Heart left ventricle (tissue), 16 donors: Measurements from ENCODE around the gene UPK3A. TPM values are rescaled to one million over a fixed set of nuclear protein-coding genes. Genes with fewer than 3 reads are reported as not detected.

Source experiments
- ATAC-seq, 4 donors: fragments of 200-7000 bp; cut with Tn5 transposase; one replicate each; pipeline ENCODE4 v1.9.1; 2020 to 2022; ENCODE audit warnings: moderate library complexity in 4 of 4, mild to moderate bottlenecking in 3 of 4, moderate number of reproducible peaks in 1 of 4
- DNase-seq, 5 donors: peaks; one replicate each; pipeline ENCODE4 v3.0.0-alpha.2; 2020
- H3K27ac ChIP-seq, 12 donors: fragments of 200-600 bp; sonication (generic) in 4 of 12; one replicate each; pipeline versions ENCODE4 v1.5.0 to v1.8.0; 2016 to 2022; ENCODE audit warnings: mild to moderate bottlenecking in 2 of 12
- H3K27me3 ChIP-seq, 9 donors: fragments of 200-600 bp; sonication (generic) in 2 of 9; one replicate each; pipeline versions ENCODE4 v1.5.1 to v1.8.0; 2016 to 2022; ENCODE audit warnings: mild to moderate bottlenecking in 3 of 9
- H3K36me3 ChIP-seq, 9 donors: fragments of 200-600 bp; sonication (generic) in 2 of 9; one replicate each; pipeline versions ENCODE4 v1.5.0 to v1.8.0; 2018 to 2022; ENCODE audit warnings: mild to moderate bottlenecking in 2 of 9
- H3K4me1 ChIP-seq, 12 donors: fragments of 200-600 bp; sonication (generic) in 4 of 12; one replicate each; pipeline versions ENCODE4 v1.5.0 to v1.8.0; 2016 to 2022; ENCODE audit warnings: mild to moderate bottlenecking in 3 of 12
- H3K4me3 ChIP-seq, 12 donors: fragments of 200-600 bp; sonication (generic) in 4 of 12; one replicate each; pipeline versions ENCODE4 v1.5.0 to v1.8.0; 2017 to 2022; ENCODE audit warnings: mild to moderate bottlenecking in 9 of 12, moderate library complexity in 4 of 12
- H3K9me3 ChIP-seq, 12 donors: fragments of 200-600 bp; sonication (generic) in 4 of 12; one replicate each; pipeline versions ENCODE4 v1.5.0 to v1.8.0; 2016 to 2022; ENCODE audit warnings: mild to moderate bottlenecking in 1 of 12
- CTCF ChIP-seq, 12 donors: fragments of 200-600 bp; sonication (generic) in 4 of 12; IDR thresholded peaks; one replicate each; pipeline versions ENCODE4 v1.5.0 to v1.8.0; 2018 to 2022; ENCODE audit warnings: antibody characterized with exemption in 12 of 12, mild to moderate bottlenecking in 5 of 12
- POLR2A ChIP-seq, 2 donors: fragments of 450-650 bp; IDR thresholded peaks; one replicate each; pipeline ENCODE4 v1.6.1; 2017; ENCODE audit warnings: antibody characterized with exemption in 2 of 2, mild to moderate bottlenecking in 2 of 2, moderate library complexity in 2 of 2
- WGBS, 4 donors: extraction: QIAGEN DNeasy Blood & Tissue Kit in 2 of 4; methylation state at CpG; one replicate each; pipeline versions ENCODE4 v1.1.5 to v1.1.7; 2013 to 2018; 5-methylcytosine and 5-hydroxymethylcytosine counted together
- intact Hi-C, 10 donors: fragments of 100-400 bp; cut with DNase I; formaldehyde crosslinking; loops; one replicate each; pipeline versions ENCODE4 v1.11.1 to v1.14.2; 2022
- polyA plus RNA-seq, 2 donors: library from polyadenylated mRNA; stranded (reverse); fragments of 200-250 nt; gene quantifications; one replicate each; pipeline ENCODE4 v1.2.3, GENCODE V29; 2013
- total RNA-seq, 9 donors: library from RNA; depleted of rRNA in 2 of 9; stranded (reverse); fragments of >200 nt in 2 of 9; fragmentation: NEBNext Ultra II Directional in 3 of 9; extraction: Animal tissue kit (Norgen Biotek cat#: 25700) in 3 of 9; gene quantifications; one replicate each; pipeline versions ENCODE4 v1.1.0 to v1.2.4, GENCODE V29; 2016 to 2023
- donor health status: ischemic (EF 13 %, LVEDD 7.1; RV severe dilation, severe dysfunction).
- donor health status: healthy with polysubstance abuse.
- donor health status: DM: no; HTN: yes; CAD: no.
- donor health status: DM: no; HTN: no; CAD: no.
- donor health status: ischemic (EF 25% LVEDD 6.9; RV normal size, moderate dysfunction).
- donor health status: ischemic (EF 25% LVEDD 5.7; RV mildly dilated, moderate dysfunction).
- donor health status: healthy.
- donor health status: DM: yes; HTN: yes; CAD: no.
- donor health status: ischemic (EF 35%, LVEDD 5.7; RV mildly dilated, moderate dysfunction).
- donor health status: nonischemic (EF 11% LVEDD 7.7; RV severe dilation, severe dysfunction).
- donor health status: DM: yes; HTN: yes; CAD: no.
- donor health status: PGD.
- donor health status: ischemic (EF 29% LVEDD 5.4; RV normal size, mild dysfunction).
- donor health status: nonischemic (EF 23%, LVEDD 6.1; RV moderate dilation, normal function).

The UPK3A gene
- total and polyA plus RNA-seq, 11 donors = 0.15 to 0.45 (median 0.34) TPM; not detected in 8

GRCh38 chr22:45248832-45249561 lies 35.8 kb upstream of the UPK3A start:
- DNase-seq (peak in 1 of 5 donors; percentile 15), ATAC-seq (no peak)
- intact Hi-C loops = loop anchor here in 1 of 10 donors (10.0 kb wide), 1 partner anchor 84 kb away; the partner anchor contains the start of gene NUP50
- peaks cover 0 to 6% (median 0%) of the 10 kb centered on the region in 12 donors for H3K4me1 ChIP-seq
- no peak for TF ChIP-seq POLR2A (IDR thresholded peaks at IDR 0.05)
- TF ChIP-seq CTCF (IDR thresholded peaks at IDR 0.05) = no peak
- no peak overlapping the region for H3K27ac ChIP-seq
- no peaks in the 10 kb centered on the region for H3K9me3 ChIP-seq
- WGBS, 4 donors = 75 to 82% (median 77%) methylated on average over 8 of the region's 8 CpGs
- H3K4me3 ChIP-seq = no peak overlapping the region
- no peaks in the 10 kb centered on the region for H3K27me3 ChIP-seq
- H3K36me3 ChIP-seq = no peaks in the 10 kb centered on the region

- TF ChIP-seq POLR2A (IDR thresholded peaks at IDR 0.05) (no peak), CTCF (IDR thresholded peaks at IDR 0.05) (no peak)
- H3K36me3 ChIP-seq = no peaks in the 10 kb centered on the region
- H3K27me3 ChIP-seq = no peaks in the 10 kb centered on the region
- no peaks in the 10 kb centered on the region for H3K9me3 ChIP-seq
- ATAC-seq = no peak
- no peak for DNase-seq
- no peak overlapping the region for H3K4me3 ChIP-seq
- intact Hi-C loops = no loop called here
- H3K4me1 ChIP-seq = peaks cover 0 to under 1% (median 0%) of the 10 kb centered on the region in 12 donors
- WGBS, 4 donors = 69 to 82% (median 79%) methylated on average over 6 to 8 of the region's 8 CpGs
- H3K27ac ChIP-seq = no peak overlapping the region
Observed at GRCh38 chr22:45251825-45252224, 32.9 kb upstream of the UPK3A start.

- H3K9me3 ChIP-seq = no peaks in the 10 kb centered on the region
- no peak overlapping the region for H3K27ac ChIP-seq
- H3K27me3 ChIP-seq = no peaks in the 10 kb centered on the region
- no peak for ATAC-seq
- intact Hi-C loops = no loop called here
- no peaks in the 10 kb centered on the region for H3K4me1 ChIP-seq
- 76 to 83% (median 80%) methylated on average over 9 to 10 of the region's 10 CpGs for WGBS, 4 donors
- no peak overlapping the region for H3K4me3 ChIP-seq
- TF ChIP-seq CTCF (IDR thresholded peaks at IDR 0.05) (no peak), POLR2A (IDR thresholded peaks at IDR 0.05) (no peak)
- DNase-seq = no peak
- no peaks in the 10 kb centered on the region for H3K36me3 ChIP-seq
Observed at GRCh38 chr22:45253039-45253641, 31.6 kb upstream of the UPK3A start.

- intact Hi-C loops = no loop called here
- Histone ChIP-seq H3K27ac (no peak overlapping the region), H3K9me3 (no peaks in the 10 kb centered on the region), H3K27me3 (no peaks in the 10 kb centered on the region), H3K4me3 (no peak overlapping the region), H3K4me1 (no peaks in the 10 kb centered on the region), H3K36me3 (no peaks in the 10 kb centered on the region)
- ATAC-seq = peak in 1 of 4 donors; percentile 31
- DNase-seq = no peak
- TF ChIP-seq CTCF (IDR thresholded peaks at IDR 0.05) = no peak
- no peak for TF ChIP-seq POLR2A (IDR thresholded peaks at IDR 0.05)
- WGBS, 4 donors = 86 to 96% (median 91%) methylated on average over 7 of the region's 7 CpGs
Observed at GRCh38 chr22:45254388-45254787, 30.4 kb upstream of the UPK3A start.
